ENCODE results near the gene DLG2.

The DLG2 gene

GRCh38 chr11:84563356-84563755 is 1063.8 kb downstream of the DLG2 start:
- no peaks in the 10 kb centered on the region for H3K9me2 ChIP-seq (replicated peaks; ENCODE audit: control insufficient read depth, low read length)
- H3K36me3 ChIP-seq (ENCODE audit: control insufficient read depth, low read length), result no peaks in the 10 kb centered on the region
- no peaks in the 10 kb centered on the region for H3K27me3 ChIP-seq (ENCODE audit: control insufficient read depth, low read length)
- H3K4me3 ChIP-seq (ENCODE audit: low read length), result no peak overlapping the region
- H4K20me1 ChIP-seq (ENCODE audit: control insufficient read depth, insufficient read depth, low read depth, low read length), result no peaks in the 10 kb centered on the region
- no peak for TF ChIP-seq CTCF (IDR thresholded peaks at IDR 0.05; ENCODE audit: low read depth, low read length, poor library complexity, severe bottlenecking)
- no peak for TF ChIP-seq EZH2phosphoT487 (IDR thresholded peaks at IDR 0.05; ENCODE audit: borderline replicate concordance, low read length)
- no peaks in the 10 kb centered on the region for H3F3A ChIP-seq (ENCODE audit: control insufficient read depth, insufficient read depth)
- H3K4me2 ChIP-seq (ENCODE audit: low read length), result no peak overlapping the region
- peaks cover 22% of the 10 kb centered on the region for H3K4me1 ChIP-seq (ENCODE audit: control insufficient read depth, low read length)
- H3K79me2 ChIP-seq (ENCODE audit: control insufficient read depth, low read length), result no peaks in the 10 kb centered on the region
- no peaks in the 10 kb centered on the region for H3K9me3 ChIP-seq (ENCODE audit: control insufficient read depth, insufficient read depth, low read length)
- no peak overlapping the region for H3K27ac ChIP-seq (ENCODE audit: low read depth, low read length)

DNA sequence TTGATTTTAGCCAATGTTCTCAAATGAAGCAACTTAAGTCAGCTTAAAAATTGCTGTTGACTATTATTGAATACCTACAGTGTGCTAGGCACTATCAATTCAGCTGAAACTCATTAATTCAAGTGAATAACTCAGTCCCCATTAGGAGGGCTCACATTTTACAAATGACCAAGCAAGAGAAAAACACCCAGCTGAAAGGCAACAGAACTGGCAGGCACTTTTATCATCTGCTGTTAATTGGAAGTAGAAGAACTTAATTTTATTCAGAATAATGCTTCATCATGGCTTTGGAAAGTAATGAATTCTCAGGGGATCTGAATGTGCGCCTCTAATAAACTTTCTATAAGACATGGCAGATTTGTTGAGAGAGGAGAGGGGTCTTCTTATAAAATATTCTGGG is 1066.9 kb downstream of the DLG2 start:
- Histone ChIP-seq H4K20me1 (ENCODE audit: control insufficient read depth, insufficient read depth, low read depth, low read length) (no peaks in the 10 kb centered on the region), H3K9me3 (ENCODE audit: control insufficient read depth, insufficient read depth, low read length) (no peaks in the 10 kb centered on the region), H3K9me2 (replicated peaks; ENCODE audit: control insufficient read depth, low read length) (no peaks in the 10 kb centered on the region), H3K79me2 (ENCODE audit: control insufficient read depth, low read length) (no peaks in the 10 kb centered on the region), H3K4me2 (ENCODE audit: low read length) (no peak overlapping the region), H3K4me1 (ENCODE audit: control insufficient read depth, low read length) (no peaks in the 10 kb centered on the region), H3K27me3 (ENCODE audit: control insufficient read depth, low read length) (no peaks in the 10 kb centered on the region), H3K27ac (ENCODE audit: low read depth, low read length) (no peak overlapping the region), H3K36me3 (ENCODE audit: control insufficient read depth, low read length) (no peaks in the 10 kb centered on the region), H3F3A (ENCODE audit: control insufficient read depth, insufficient read depth) (no peaks in the 10 kb centered on the region), H3K4me3 (ENCODE audit: low read length) (no peak overlapping the region)
- TF ChIP-seq EZH2phosphoT487 (IDR thresholded peaks at IDR 0.05; ENCODE audit: borderline replicate concordance, low read length) (no peak), CTCF (IDR thresholded peaks at IDR 0.05; ENCODE audit: low read depth, low read length, poor library complexity, severe bottlenecking) (no peak)

- Histone ChIP-seq H3K9me2 (replicated peaks; ENCODE audit: control insufficient read depth, low read length) (no peaks in the 10 kb centered on the region), H4K20me1 (ENCODE audit: control insufficient read depth, insufficient read depth, low read depth, low read length) (no peaks in the 10 kb centered on the region), H3K4me1 (ENCODE audit: control insufficient read depth, low read length) (no peaks in the 10 kb centered on the region; the same call in 1 of the 2 replicates), H3K4me3 (ENCODE audit: low read length) (no peak overlapping the region), H3K4me2 (ENCODE audit: low read length) (no peak overlapping the region), H3K36me3 (ENCODE audit: control insufficient read depth, low read length) (no peaks in the 10 kb centered on the region), H3K27me3 (ENCODE audit: control insufficient read depth, low read length) (no peaks in the 10 kb centered on the region), H3K79me2 (ENCODE audit: control insufficient read depth, low read length) (no peaks in the 10 kb centered on the region), H3K9me3 (ENCODE audit: control insufficient read depth, insufficient read depth, low read length) (no peaks in the 10 kb centered on the region), H3K27ac (ENCODE audit: low read depth, low read length) (no peak overlapping the region), H3F3A (ENCODE audit: control insufficient read depth, insufficient read depth) (no peaks in the 10 kb centered on the region)
- TF ChIP-seq EZH2phosphoT487 (IDR thresholded peaks at IDR 0.05; ENCODE audit: borderline replicate concordance, low read length) (no peak), CTCF (IDR thresholded peaks at IDR 0.05; ENCODE audit: low read depth, low read length, poor library complexity, severe bottlenecking) (peak; percentile 72)
Measured at GRCh38 chr11:84558085-84558905, 1068.8 kb downstream of the DLG2 start.

All from DOHH2 (cell line).